GM19035 (cell line): Measurements from ENCODE around the gene FAIM2.

Experiments used
- ATAC-seq: cut with Tn5 transposase; IDR thresholded peaks from one replicate; pipeline ENCODE4 v1.9.1; 2021; ENCODE audit not compliant: unreplicated experiment

Gene FAIM2

DNA sequence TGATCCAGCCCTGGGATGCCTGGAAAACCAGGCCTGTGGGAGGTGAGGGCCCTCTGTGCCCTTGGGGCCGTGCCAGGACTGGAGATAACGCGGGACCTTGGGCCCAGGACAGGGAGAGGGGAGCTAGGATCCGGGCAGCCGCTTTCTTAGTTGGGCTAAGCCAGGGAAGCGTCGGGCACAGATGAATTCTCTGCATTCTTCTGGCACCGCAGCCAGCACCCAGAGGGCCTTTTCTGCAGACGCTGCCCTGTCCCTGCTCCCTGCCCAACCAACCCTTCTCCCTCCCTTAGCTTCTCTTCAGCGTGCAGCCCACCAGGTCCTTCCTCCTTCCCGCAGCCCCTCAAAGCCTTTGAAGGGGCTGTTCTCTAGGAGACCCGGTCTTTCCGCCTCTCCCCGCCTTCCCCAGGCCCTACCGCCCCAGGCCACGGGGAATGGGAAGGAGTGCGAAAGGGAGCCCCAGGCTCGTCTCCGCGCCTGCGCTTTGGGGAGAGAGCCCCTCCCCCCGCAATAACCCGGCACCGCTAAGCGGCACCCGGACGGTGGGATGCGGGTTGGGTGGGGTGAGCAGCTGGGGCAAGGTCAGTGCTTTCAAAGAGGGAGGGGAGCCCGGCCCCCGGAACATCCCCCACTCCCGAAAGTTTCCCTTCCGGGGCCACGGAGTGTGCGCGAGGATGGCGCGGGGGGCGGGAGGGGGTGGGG is 76.2 kb downstream of the FAIM2 start:
- ATAC-seq = peak; percentile 16

- ATAC-seq = no peak
Observed at GRCh38 chr12:49827051-49827400, 76.7 kb downstream of the FAIM2 start.

DNA sequence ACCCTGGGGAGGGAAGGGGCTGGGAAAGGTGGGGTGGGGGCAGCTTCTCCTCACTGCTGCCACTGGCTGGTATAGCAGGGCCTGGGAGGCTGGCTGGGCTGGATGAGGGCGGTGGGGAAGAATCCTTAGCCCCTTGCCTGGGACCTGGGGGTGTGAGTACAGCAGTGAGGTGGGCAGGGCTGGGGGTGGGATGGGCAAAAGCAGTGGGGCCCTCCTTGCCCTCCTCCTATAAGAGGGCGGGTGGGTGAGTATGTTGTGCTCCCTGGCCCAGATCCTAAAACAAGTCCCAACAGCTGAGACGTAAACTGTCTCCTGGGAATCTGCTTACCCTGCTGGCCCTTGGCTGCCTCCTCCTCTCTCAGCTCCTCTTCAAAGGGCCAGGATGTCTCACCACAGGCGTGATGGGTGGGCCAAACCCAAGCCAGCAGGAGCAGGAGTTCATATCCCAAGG is 77.7 kb downstream of the FAIM2 start:
- ATAC-seq = no peak

DNA sequence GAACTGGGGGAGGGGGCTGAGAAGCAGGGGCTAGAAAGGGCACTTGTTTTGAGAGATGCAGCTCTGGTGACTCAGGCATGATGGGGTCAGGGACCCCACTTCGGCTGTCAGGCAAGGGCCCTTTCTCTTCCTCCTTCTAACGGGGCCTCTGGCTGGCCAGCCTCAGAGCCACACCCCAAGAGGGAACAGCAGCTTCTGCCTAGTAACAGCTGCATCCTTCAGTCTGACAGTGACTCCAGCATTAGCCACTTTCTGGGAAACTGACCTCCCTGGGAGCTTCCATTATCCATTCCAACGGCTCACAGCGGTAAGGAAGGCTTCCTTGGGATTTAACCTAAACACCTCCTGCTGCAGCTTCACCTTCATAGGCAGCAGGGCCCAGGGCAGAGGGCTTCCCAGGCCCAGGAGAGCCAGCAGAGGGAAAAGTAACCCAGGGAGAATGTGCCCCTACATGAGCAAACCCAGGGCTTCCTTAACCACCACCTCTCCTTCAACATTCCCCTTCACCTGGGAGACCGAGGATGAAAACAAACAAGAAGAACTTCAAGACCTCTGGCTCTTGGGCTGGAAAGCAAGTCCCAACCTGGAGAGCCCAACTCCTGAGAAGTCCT is 78.2 kb downstream of the FAIM2 start:
- no peak for ATAC-seq

DNA sequence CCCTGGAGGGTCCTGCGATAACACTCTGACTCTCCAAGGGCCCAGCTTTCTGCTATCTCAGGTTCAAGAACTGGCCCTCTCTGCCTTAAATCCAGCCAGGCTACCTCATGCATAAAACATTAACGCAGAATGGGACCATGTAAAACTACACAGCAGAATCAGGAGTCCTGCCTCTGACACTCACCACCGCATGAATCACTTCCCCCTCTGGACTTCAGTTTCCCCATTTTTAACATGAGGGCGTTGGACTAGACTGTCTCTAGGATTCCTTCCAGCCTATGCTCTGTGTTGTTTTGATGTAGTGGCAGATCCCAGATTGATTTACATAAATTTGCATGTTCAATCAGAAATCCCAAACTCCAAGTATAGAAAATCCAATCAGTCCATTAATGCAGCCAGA is 78.8 kb downstream of the FAIM2 start:
- no peak for ATAC-seq

DNA sequence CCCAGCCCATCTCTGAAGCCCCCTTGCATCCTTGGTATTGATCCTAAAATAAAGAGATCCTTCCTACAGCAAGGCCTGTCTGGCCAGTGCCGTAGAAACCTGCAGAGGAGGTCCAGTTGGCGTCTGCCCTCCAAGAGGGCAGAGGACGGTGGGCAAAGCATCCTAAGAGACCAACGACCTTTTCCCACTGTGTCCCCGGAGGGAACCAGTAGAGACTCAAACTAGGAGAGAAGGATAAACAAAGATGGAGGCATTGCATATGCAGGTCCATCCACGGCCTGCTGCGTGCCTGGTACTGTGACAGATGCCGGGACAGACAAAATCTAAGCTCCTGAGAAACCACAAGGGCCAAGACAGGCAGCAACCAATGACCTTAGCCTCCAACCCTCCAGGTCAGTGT is 79.3 kb downstream of the FAIM2 start:
- no peak for ATAC-seq

DNA sequence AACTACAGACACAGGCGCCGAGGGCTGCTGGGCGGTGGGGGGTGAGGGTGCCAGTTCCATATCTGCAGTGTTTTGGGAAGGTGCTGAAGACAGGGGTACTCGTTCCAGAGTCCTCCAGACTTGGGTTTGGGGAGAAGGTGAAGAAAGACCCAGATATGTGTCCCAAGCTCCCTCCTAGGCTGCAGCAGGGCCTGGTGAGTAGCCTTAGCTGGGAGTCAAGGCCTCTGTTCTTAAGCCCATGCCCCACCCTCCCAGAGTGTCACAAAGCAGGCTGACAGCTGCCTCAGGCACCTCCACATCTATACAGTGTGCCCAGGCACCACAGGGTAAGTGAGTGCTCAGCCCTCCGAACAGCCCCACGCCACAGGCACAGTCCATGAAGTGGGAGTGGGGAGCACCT is 79.7 kb downstream of the FAIM2 start:
- ATAC-seq = no peak

DNA sequence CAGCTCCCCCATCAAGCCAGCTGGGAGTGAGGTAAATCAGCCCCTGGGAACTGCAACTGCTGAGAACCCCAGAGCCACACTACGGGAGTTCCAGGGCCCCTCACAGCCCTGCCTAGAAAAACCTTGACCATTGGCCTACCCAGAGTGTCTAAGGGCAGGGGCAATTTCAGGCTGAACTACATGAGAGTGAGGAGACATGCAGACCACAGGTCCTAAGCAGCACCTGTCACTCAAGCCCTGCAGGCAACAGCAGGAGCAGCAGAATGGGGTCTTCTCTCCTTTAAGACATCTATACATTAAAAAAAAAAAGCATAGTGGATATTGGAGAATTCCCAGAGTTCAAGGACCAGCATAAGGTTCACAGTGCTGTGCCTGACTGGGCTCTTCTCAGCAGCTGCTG is 80.3 kb downstream of the FAIM2 start:
- no peak for ATAC-seq

DNA sequence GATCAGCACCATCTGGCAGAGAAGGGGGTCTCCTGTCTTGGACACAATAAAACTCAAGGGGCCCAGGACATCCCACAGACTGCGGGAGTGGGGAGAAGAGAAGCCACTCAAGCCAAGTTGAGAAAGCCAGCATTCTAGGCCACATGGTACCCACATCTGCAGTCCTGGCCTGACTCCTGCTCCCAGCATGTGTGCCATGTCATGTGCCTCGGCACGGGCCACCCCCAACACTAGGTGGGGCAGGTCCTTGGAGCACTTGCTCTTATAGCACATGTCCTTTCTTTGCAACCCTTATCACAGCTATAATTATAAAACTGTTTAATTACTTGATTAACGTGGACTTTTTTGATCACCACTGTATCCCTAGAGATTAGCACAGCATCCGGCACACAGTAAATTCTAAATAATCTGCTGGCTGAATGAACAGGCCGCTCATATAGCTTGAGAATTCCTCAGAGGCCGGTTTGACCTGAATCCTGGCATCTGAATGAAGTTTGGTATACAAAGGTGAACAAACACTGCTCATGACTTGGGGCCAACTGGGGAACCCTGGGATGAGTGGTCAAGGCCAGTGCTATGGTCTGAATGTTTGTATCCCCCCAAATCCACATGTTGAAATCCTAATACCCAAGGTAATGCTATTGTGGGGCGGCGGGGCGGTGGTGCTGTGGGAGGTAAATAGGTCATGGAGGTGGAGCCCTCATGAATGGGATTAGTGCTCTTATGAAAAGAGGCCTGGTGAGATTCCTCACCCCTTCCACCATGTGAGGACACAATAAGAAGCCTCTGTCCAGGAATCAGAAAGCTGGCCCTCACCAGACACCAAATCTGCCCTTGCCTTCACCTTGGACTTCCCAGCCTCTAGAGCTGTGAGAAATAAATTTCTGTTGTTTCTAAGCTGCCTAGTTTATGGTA is 82.1 kb downstream of the FAIM2 start:
- ATAC-seq = no peak

DNA sequence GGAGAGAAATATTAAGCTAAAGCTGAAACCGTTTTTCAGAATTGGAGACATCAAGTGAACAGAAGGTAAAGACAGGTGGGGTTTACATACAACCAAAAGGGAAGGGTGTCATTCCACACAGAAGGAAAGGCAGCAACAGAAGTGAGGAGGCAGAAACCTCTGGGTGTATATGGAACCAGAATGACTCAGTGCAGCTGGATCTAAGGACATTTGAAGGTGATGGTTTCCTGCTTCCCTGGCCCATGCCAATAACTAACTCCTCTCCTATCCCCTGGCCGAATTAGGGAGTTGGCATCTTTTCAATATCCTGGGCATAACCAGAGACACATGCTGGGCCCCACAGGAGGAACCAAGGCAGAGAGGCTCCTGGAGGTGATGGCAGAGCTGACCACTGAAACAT is 83.9 kb downstream of the FAIM2 start:
- no peak for ATAC-seq

DNA sequence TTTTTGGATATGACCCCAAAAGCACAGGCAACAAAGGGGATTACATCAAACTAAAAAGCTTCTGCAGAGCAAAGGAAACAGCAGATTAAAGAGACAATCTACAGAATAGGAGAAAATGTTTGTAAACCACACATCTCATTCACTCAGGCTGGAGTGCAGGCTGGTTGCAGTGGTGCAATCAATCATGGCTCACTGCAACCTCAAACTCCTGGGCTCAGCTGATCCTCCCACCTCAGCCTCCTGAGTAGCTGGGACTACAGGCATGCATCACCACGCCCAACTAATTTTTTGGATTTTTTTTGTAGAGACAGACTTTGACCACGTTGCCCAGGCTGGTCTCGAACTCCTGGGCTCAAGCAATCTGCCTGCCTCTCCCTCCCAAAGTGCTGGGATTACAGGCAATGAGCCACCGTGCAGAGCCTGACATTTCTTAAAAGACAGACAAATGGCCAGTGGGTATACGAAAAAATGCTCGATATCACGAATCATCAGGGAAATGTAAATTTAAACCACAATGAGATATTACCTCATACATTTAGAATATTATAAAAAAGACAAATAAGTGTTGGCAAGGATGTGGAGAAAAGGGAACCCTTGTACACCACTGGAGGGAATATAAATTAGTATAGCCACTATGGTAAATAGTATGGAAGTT is 85.3 kb downstream of the FAIM2 start:
- ATAC-seq = no peak
